GM20431 (cell line): ENCODE results near the gene MAMDC2.

Experiments
- in situ Hi-C: fragments of 300-500 bp; cut with MseI, MboI; formaldehyde crosslinking; loops from one replicate; pipeline ENCODE4 v1.15.0; 2020; ENCODE audit warnings: low sequenced_read_pairs; ENCODE audit not compliant: unreplicated experiment

MAMDC2 gene

GRCh38 chr9:70127540-70128416, 84.1 kb downstream of the MAMDC2 start:
- in situ Hi-C loops: no loop called here

- in situ Hi-C loops: no loop called here
Measured at GRCh38 chr9:70130266-70130665, 86.6 kb downstream of the MAMDC2 start.

- in situ Hi-C loops: no loop called here
Measured at GRCh38 chr9:70131296-70131695, 87.6 kb downstream of the MAMDC2 start.

GRCh38 chr9:70133253-70134208, 89.9 kb downstream of the MAMDC2 start:
- in situ Hi-C loops: no loop called here

GRCh38 chr9:70134360-70134759, 90.7 kb downstream of the MAMDC2 start:
- in situ Hi-C loops: no loop called here

GRCh38 chr9:70135176-70135575, 91.5 kb downstream of the MAMDC2 start:
- in situ Hi-C loops: no loop called here

GRCh38 chr9:70136632-70137031, 93.0 kb downstream of the MAMDC2 start:
- in situ Hi-C loops: no loop called here

- in situ Hi-C loops: no loop called here
Measured at GRCh38 chr9:70137577-70137976, 93.9 kb downstream of the MAMDC2 start.

GRCh38 chr9:70142101-70142500, 98.5 kb downstream of the MAMDC2 start:
- in situ Hi-C loops: no loop called here

GRCh38 chr9:70143394-70144130, 99.9 kb downstream of the MAMDC2 start:
- in situ Hi-C loops: no loop called here

GRCh38 chr9:70144131-70144503, 100.5 kb downstream of the MAMDC2 start:
- in situ Hi-C loops: no loop called here

GRCh38 chr9:70145981-70146380, 102.3 kb downstream of the MAMDC2 start:
- in situ Hi-C loops: no loop called here

GRCh38 chr9:70147196-70147595, 103.5 kb downstream of the MAMDC2 start:
- in situ Hi-C loops: no loop called here

- in situ Hi-C loops: no loop called here
Measured at GRCh38 chr9:70147651-70148050, 104.0 kb downstream of the MAMDC2 start.

GRCh38 chr9:70152350-70152749, 108.7 kb downstream of the MAMDC2 start:
- in situ Hi-C loops: no loop called here

- in situ Hi-C loops: no loop called here
Measured at GRCh38 chr9:70156729-70157128, 113.1 kb downstream of the MAMDC2 start.

GRCh38 chr9:70159630-70160029, 116.0 kb downstream of the MAMDC2 start:
- in situ Hi-C loops: no loop called here

- in situ Hi-C loops: no loop called here
Measured at GRCh38 chr9:70160686-70161600, 117.3 kb downstream of the MAMDC2 start.

GRCh38 chr9:70165006-70165602, 121.5 kb downstream of the MAMDC2 start:
- in situ Hi-C loops: no loop called here
